ENCODE results near the gene TGM6. TPM values are rescaled to one million over a fixed set of nuclear protein-coding genes. Genes with fewer than 3 reads are reported as not detected.
A peak's percentile ranks its signal among the peaks of the same experiment; 100 is the strongest.

TGM6 gene
- total RNA-seq, 4 donors from 2014 or later: not detected

- Histone ChIP-seq H3K36me3 (no peaks in the 10 kb centered on the region), H3K4me1 (peaks cover 5 to 7% of the 10 kb centered on the region in 2 donors), H3K9me3 (no peaks in the 10 kb centered on the region), H3K4me3 (no peak overlapping the region), H3K27me3 (no peaks in the 10 kb centered on the region), H3K27ac (no peak overlapping the region)
- no peak for DNase-seq
- intact Hi-C loops (cut with DNase I; ENCODE audit: low total_unique reads): no loop called here
- TF ChIP-seq, protein P1, sequence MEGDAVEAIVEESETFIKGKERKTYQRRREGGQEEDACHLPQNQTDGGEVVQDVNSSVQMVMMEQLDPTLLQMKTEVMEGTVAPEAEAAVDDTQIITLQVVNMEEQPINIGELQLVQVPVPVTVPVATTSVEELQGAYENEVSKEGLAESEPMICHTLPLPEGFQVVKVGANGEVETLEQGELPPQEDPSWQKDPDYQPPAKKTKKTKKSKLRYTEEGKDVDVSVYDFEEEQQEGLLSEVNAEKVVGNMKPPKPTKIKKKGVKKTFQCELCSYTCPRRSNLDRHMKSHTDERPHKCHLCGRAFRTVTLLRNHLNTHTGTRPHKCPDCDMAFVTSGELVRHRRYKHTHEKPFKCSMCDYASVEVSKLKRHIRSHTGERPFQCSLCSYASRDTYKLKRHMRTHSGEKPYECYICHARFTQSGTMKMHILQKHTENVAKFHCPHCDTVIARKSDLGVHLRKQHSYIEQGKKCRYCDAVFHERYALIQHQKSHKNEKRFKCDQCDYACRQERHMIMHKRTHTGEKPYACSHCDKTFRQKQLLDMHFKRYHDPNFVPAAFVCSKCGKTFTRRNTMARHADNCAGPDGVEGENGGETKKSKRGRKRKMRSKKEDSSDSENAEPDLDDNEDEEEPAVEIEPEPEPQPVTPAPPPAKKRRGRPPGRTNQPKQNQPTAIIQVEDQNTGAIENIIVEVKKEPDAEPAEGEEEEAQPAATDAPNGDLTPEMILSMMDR (IDR thresholded peaks at IDR 0.05): no peak
- no peak for TF ChIP-seq POLR2A (IDR thresholded peaks at IDR 0.05)
Observed at GRCh38 chr20:2463616-2464365, 83.1 kb downstream of the TGM6 start.

GRCh38 chr20:2465100-2465499 is 84.4 kb downstream of the TGM6 start:
- H3K27me3 ChIP-seq: no peaks in the 10 kb centered on the region
- H3K4me3 ChIP-seq: no peak overlapping the region
- no peak for DNase-seq
- intact Hi-C loops (cut with DNase I; ENCODE audit: low total_unique reads): no loop called here
- no peak overlapping the region for H3K27ac ChIP-seq
- TF ChIP-seq, protein P1 (IDR thresholded peaks at IDR 0.05): no peak
- no peak for TF ChIP-seq POLR2A (IDR thresholded peaks at IDR 0.05)
- peaks cover 6 to 11% of the 10 kb centered on the region in 2 donors for H3K4me1 ChIP-seq
- H3K36me3 ChIP-seq: no peaks in the 10 kb centered on the region
- no peaks in the 10 kb centered on the region for H3K9me3 ChIP-seq

DNA sequence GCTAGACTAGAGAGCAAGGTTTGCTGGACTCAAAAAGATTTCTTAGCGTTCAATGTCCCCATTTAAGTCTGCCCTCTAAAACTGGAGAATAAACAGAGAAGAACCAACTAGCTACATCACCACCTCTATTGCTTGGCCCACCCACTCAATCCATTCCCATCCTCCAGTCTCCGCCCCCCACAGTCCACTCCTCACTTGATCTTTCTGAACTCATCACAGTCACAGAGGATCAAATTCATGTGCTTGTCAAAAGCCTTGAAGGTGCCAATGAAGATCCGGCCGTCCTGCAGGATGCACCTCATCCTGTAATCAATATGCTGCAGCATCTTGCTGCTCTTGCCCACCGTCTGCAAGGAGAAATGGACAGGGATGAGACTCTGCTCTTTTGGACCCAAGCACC is 86.7 kb downstream of the TGM6 start:
- H3K4me3 ChIP-seq: no peak overlapping the region
- intact Hi-C loops (cut with DNase I; ENCODE audit: low total_unique reads): no loop called here
- H3K36me3 ChIP-seq: no peaks in the 10 kb centered on the region

DNA sequence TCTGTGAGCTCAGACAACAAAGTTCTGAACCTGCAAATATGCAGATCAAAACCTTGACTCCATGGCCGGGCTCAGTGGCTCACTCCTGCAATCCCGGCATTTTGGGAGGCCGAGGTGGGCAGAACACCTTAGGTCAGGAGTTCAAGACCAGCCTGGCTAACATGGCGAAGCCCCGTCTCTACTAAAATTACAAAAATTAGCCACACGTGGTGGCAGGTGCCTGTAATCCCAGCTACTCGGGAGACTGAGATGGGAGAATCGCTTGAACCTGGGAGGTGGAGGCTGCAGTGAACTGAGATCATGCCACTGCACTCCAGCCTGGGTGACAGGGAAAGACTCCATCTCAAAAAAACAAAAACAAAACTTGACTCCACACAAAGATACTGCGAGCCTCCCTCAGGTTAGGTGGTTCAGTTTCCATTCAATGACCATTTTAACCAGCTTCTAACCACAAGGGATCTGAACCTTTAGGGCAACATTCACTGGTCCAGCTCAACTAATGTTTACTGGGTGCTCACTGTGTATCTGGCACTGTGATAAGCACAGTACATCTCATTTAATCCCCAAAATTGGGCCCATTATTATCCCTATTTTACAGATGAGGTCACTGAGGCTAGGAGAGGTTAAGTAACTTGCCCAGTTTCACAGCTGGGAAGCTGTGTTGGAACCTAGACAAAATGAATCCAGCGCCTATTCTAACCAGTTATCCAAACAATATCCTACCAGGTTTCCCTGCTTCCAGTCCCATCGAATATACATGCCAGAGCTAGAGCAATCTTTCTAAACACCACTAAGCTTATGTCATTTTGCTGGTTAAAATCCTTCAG is 88.1 kb downstream of the TGM6 start:
- intact Hi-C loops (cut with DNase I; ENCODE audit: low total_unique reads): no loop called here
- H3K4me3 ChIP-seq: peak overlapping the region in 1 of 2 donors; percentile 49
- H3K27ac ChIP-seq: peak overlapping the region in 1 of 2 donors; percentile 96

More for the DNA sequence above, 86.7 kb downstream of the TGM6 start:
- DNase-seq: no peak
- no peaks in the 10 kb centered on the region for H3K27me3 ChIP-seq
- H3K27ac ChIP-seq: no peak overlapping the region
- TF ChIP-seq, protein P1 (IDR thresholded peaks at IDR 0.05): no peak
- TF ChIP-seq POLR2A (IDR thresholded peaks at IDR 0.05): no peak
- no peaks in the 10 kb centered on the region for H3K9me3 ChIP-seq
- H3K4me1 ChIP-seq: peaks cover 6 to 11% of the 10 kb centered on the region in 2 donors

More for the DNA sequence above, 88.1 kb downstream of the TGM6 start:
- no peak for DNase-seq
- TF ChIP-seq, protein P1 (IDR thresholded peaks at IDR 0.05): no peak
- TF ChIP-seq POLR2A (IDR thresholded peaks at IDR 0.05): no peak
- H3K4me1 ChIP-seq: peaks cover 6 to 11% of the 10 kb centered on the region in 2 donors
- no peaks in the 10 kb centered on the region for H3K27me3 ChIP-seq
- no peaks in the 10 kb centered on the region for H3K36me3 ChIP-seq
- H3K9me3 ChIP-seq: no peaks in the 10 kb centered on the region

Data from uterus (tissue), 4 donors.